Ureter (tissue), 1 donor: ENCODE data around the gene GATA2. TPM values are rescaled to one million over a fixed set of nuclear protein-coding genes. Genes with fewer than 3 reads are reported as not detected.

Source experiments
- DNase-seq: peaks from one replicate; pipeline ENCODE4 v3.0.0-alpha.2; 2020; ENCODE audit warnings: low spot score
- total RNA-seq: library from RNA; stranded (reverse); gene quantifications from one replicate; pipeline ENCODE4 v1.2.4, GENCODE V29; 2023
- donor health status: DM: yes; HTN: yes; CAD: no.

The GATA2 gene
- total RNA-seq, 1 donor from 2014 or later, result 57.8 TPM

DNA sequence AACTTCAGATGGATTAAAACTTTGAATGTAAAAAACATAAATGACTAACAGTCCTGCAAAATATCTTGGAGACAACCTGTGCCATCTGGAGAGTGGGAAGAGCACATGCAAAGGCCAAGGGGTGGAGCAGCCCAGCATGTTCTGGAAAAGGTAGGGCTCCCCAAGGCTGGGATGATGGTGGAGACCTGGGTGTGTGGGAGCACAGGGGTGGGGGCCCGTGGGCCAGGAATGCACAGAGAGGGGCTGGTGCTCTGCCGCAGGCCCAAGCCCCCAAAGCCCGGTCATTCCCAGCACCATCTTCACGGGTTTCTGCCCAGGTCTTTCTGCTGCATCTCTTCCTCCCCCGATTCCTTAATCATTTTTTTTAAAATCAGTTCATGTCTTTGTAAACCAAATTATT lies 9.7 kb upstream of the GATA2 start:
- DNase-seq, result no peak

DNA sequence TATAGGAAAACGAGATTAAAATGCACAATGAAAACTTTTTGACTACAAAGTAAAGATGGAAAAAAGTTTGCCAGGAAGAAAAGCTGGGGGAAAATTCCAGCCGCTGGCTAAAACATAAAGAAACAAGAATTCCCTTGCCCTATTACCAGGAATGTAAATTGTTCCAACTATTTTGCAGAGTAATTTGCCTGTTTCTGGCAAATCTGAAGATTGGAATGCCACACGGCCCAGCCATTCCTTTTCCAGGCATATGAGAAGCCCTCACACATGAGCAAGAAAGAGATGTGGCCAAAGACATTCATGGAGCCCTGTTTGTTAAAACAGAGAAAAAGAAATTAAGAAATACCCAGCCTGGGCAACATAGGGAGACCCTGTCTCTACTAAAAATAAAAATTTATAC lies 8.4 kb upstream of the GATA2 start:
- no peak for DNase-seq

DNA sequence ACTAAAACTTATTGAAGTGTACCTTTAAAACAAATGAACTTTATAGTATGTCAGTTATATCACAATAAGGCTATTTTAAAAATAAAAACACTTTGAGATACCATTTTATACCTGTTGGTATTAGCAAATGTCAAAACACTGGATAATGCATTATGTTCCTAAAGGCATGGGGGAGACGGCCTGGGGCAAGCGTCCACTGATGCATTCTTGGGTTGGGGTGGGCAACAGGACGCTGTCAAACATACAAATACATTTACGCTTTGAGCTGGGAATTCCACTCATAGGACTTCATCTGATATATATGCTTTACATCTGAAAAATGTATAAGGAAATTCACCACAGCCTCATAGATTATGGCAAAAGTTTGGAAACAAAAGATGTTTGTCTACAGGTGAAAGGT lies 7.6 kb upstream of the GATA2 start:
- DNase-seq, result no peak

DNA sequence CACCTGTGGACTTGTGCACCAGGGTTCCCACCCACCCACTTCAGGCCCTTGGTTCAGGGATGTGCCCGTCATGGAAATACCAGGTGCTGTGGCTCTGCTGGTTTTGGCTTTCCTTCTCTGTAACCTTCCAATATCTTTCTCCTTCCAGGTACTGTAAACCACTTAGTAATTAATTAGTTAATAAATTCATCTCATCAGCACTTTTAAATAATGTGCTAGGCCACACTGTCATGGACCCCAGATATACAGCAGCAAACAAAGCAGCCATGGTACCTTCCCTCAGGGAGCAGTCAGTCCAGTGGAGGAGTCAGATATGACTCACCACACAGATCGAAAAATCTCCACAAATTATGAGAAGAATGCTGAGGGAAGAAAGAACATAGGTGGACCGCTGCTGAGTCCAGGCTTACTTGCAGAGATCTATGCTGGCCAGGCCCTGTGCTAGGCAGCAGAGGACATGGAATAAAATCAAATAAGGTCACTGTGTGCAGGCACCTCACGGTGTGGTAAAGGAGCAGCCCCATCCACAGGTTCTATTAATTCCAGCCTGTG lies 6.8 kb upstream of the GATA2 start:
- DNase-seq, result no peak

DNA sequence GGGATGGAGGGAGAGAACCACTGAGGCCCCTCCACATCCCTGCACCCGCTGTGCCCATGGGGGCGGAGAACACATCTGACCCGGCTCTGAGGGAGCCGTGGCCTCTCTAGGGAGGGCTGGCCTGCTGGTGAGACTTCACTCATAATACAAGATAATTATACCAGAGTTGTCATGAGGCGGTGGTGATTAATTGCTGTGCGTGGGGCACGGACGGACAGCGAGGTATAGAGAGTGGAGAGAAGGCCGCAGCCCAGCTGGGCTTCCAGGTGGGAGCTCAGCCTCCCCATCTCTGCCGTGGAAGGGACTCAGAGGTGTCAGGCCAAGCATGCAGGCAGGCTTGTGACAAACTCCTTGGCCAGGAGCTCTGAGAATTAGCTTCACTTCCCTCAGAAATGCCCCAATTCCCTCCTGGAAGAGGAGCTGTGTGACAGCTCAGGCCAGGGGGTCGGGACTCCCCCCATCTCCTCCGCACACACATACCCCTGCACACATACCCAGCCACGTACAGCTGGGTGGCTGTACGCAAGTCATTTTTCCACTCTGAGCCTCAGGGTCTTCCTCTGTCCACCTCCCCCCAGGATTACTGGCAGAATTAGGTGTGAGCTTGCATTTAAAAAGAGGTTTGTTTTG lies 6.0 kb upstream of the GATA2 start:
- DNase-seq, result peak; percentile 39

DNA sequence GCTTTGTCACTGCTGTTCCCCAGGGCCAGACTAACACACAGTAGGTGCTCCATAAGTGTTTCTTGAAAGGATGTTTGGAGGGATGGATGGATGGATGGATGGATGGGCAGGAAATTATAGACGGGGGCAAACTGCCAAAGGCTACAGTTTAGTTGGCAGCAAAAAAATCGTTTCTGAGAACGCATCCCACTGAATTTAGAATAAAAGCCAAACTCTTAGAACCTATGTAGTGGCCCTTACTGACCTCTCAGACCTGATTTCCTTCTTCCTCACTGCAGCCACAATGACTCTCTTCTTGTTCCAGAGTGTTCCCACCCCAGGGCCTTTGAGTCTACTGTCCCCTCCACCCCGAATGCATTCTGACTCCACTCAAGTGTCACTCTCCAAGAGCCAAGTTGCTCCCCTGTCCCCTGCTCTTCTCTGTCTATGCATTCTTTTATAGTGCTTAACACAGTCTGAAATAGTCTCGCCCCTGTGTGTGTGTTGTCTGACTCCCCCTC lies 5.2 kb upstream of the GATA2 start:
- no peak for DNase-seq

DNA sequence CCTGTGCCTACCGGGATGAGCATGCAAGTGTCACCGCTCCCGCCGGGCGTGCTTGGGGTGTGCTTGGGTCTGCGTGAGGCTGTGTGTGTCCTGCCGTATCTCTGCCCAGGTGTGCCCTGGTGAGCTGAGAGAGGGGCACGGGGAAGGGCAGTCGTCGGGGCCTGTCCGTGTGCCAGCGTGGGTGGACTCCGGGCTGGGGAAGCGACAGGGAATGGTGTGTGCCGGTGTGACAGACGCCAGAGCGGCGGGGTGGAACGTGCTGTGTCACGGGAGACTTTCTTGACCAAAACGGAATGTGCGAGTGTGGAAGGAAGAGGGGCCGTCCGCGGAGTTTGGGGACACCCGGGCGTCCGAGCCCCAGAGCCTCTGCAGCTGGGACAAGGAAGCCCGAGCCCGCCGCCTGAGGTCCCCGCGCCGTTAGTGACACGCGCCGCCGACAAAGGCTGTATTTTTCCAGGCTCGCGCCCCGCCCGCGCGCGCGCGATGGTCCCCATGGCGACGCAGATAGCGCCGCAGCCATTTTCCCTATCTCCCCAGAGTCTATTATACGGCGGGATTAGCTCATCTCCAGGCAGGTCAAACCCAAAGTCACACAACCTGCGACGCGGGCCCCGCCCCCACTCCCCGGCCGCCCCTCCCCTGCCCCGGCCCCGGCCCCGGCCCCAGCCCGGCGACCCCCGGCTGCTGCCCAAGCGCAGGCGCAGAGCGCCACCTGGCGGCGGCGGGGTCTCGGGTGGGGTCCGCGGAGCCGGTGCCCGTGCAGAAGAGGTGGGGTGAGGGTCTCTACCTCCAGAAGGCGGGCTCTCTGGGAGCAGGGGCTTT lies 4.5 kb upstream of the GATA2 start:
- DNase-seq, result peak; percentile 80

DNA sequence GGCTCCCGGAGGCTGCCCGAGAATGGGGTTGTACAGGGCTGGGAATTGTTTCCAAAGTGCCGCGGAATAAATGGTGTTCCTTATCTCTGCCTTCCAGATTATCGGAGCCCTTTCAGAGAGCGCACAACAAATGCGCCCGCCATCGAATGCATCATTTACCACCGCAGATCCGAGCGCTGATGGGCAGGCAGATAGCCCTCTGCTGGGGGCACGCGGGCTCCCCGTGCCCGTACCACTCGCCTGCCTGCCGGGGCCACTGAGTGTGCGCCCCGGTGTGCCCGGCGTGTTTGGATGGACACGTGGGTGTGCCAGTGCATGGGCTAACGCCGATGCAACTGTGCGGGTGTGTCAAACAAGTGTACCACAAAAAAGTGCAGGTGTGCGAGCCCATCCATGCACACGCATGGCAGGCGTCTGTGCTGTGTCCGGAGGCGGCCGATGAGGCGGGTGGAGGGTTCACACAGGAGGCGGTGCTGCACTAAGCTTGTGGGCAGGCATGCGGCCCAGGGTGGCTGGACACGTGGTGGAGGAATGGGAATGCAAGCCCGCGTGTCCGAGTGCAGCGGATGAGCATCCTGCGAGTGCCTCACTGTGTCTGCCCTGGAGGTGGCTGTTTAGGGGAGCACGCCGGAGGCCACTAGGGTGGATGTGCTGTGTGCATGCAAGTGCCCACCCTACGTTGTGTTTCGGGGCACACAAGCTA lies 3.8 kb upstream of the GATA2 start:
- DNase-seq, result peak; percentile 54

DNA sequence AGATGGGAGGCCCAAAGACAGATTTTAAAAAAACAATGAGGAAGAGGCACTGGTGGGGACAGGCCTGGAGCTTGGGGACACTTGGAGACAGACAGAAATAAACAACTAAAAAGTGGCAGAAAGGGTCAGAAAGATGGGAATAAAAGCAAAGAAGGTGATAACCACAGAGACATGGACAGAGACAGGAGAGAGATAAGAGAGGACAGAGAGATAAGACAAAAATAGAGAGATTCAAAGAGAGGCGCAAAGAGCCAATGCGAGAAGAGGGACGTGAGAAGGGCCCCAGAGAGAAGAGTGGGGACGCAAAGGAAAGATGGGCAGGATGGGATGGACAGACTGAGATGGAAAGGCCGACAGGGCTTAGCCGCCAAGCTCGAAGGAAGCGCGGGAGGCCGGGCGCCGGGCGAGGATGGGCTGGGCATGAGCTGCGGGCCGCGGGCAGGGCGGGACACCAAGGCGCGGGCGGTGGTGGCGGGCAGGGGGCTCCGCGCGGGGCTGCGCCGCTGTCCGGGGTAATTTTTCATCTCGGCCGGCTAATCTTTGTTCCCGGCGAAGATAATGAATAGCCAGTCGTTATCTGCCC lies 3.1 kb upstream of the GATA2 start:
- DNase-seq, result peak; percentile 44

DNA sequence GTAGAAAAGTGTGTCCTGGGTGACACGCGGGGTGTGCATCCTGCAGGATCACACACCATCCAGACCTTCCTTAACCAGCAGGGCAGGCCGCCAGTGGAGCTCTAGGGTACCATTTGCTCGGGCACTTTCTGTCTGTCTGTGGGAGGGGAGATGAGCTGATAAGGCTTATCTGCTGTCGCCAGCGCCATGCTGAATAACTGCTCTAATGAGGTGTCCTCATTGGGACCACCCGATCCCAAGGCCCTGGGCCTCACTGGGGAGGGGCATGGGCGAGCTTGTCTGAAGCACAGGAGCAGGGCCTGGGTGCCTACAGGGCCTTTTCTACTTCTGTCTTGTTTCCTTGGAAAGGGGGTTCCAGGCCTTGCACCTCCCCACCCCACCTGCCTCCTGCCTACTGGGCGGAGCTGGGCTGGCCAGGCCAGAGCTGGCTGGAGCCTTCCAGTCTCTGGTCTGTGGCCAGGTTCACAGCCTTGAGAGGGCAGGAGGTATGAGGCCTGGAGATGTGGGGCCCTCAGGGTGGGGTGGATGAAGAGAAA lies 2.5 kb upstream of the GATA2 start:
- peak; percentile 44 for DNase-seq

DNA sequence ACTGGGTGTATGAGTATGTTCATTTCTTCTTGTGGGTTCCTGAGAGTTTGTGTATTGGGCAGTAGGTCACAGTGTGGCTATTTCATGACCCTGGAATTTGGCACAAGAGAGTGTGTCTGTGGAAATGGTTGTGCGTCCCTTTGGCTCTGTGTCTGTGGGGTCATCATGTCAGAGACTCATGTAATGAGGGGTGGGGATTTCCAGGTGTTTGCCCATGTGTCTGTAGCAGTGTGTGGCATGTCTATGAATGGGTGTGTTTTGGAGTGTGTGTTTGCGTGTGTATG lies 1.3 kb upstream of the GATA2 start:
- DNase-seq, result no peak

DNA sequence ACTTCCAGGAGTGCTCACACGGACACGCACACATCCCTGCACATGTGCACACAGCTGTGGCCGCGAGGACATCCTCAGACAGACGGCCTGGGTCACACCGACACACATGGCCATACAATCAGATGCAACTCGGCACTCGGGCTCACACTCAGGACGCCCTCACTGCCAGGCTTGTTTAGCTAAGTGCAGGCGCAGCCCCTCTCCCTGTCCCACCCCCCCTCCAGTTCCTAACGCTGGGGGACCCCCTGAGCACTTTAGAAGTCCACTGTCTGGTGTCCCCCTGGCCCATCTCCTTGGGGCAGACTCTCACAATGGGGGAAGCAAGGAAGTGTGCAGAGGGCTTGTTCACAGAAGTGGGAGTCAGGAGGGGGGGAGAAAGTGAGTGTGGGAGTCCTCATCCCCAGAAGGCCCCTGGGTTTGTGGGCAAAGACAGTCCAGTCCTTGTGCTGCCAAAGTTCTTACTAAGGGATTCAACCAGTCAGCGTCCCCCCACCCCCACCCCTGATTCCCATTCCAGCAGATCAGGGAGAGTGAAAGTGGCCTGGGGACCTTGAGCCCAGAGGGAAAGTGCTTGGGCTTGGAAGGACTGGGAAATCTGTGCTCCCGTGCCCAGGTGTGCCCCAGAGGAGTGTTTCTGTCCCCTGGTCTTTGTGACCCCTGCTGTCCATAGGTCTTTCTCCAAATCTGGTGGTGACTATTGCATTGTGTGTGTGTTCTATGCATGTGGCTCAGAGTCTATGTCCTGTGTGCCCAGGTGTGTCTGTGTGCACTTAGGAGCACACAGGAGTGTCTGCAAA lies 767 bp upstream of the GATA2 start:
- DNase-seq, result peak; percentile 46

DNA sequence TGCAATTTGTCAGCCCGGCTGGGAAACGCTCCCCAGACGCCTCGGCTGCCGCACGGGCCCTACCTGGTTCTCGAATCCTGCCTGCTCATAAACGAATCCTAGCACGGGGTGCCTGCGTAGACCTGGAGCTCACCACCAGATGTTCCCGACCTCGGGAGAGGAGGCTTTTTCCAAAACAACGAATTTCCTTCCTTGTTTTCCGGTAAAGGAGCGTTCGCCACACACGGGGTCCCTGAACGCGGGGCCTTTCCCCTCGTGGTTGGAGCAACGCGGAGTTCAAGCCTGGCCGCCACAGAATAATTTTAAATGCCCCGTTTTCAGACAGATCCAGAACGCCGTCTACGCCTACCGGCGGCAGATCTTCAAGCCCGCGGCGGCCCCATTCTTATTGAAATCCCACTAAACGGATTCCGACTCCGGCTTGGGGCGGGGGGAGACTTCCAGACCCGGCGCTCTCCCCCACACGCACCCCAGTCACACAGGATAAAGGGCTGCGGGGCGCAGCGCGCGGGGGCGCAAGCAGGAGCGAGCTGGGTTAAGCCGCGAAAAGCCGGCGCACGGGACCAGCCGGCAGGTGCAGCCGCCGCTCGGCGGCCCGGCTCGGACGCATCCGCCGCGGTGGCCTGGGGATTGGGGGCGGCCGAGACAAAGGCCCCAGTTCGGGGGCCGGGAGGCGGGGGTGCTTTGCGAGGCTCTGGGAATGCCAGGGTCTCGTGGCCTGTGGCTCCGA lies 895 bp downstream of the GATA2 start:
- DNase-seq, result no peak

DNA sequence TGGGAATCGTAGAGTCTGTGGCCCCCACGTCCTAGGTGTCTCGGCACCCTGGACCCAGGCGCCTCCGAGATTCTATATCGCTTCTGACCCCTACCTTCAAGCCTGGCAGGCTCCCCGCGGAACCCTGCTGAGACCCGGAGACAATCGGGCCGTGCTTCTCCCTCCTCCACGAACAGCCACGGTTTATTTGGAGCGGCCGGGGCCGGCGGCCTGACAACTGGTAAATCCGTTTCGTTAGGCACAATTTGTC lies 1.4 kb downstream of the GATA2 start:
- peak; percentile 45 for DNase-seq

DNA sequence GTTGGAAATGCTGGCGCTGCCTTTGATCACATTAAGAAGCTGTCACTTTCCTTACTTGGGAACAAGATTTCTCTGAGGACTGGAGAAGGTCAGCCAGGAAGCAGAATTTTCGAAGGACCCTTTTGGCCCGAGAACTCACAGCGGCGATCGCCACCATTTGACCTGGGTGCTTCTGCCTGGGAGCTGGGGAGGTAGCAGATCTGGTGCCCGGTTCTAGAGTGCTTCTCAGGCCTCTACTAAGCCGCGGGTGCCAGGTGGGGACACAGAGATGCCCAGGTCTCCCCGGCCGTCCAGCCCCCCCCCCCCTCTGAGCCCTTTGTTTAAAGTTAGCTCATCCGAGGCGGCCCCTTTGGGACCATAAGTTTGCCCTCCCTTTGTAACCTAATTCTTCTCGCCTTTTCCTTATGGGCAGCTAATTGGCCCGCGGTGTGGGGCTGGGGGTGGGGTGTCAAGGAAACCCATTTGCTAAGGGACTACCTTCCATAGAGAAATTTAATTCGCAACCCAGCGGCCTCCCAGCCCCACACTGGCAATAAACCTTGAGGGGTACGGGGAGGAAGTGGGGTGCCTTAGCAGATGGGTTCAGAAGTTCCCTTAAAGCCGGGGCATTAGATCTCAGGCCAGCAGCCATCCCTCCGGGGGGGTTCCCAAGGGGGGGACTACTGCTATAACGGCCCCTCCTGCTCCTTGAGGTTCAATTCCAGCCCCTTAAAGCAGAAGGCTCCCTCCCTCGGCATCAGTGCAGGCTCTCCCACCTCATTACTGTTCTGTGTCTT lies 1.9 kb downstream of the GATA2 start:
- DNase-seq, result peak; percentile 57

DNA sequence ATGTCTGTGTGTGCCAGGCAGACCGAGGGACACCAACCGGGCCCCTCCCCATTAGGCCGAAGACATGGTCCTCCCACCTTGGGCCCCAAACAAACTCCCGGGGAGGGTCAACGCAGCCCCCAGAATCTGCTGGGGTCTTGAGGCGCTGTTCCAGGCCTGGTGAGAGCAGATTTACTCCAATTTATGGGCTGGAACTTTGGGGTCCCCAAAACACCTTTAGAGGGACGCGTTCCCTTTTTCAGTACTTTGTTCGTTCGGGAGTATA lies 2.4 kb downstream of the GATA2 start:
- no peak for DNase-seq

DNA sequence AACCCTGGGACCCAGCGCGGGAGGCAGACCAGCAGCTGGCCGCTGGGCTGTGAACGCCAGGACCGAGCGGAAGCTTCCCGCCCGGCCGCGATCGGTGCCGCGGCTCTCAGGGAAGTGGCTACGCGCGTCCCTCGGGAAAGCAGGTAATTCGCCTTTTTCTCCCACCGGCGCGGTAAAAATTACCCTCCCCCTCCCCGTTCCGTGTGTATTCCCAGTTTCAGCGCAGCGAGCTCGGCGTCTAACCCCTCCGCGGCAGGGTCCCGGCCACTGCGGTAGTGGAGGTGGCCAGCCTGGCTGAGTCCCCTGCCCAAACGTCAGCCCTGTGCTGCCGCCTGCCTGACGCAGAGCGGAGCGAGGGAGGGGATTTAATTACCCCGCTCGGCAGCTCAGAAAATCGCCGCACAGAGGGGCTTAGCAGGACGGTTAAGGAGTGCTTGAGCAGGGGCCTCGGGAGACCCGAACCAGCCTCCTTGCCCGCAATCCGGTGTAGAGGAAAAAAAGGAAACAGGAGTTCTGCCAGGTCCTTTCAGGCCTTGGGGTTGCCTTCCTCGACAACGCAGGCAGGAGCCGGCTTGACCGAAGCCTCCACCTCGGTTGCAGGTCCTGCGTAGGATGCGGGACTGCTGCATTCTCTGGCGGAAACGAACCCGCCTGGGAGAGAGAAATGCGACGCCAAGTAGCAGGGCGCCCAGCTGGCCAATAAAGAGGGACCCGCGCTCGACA lies 2.9 kb downstream of the GATA2 start:
- peak; percentile 66 for DNase-seq

DNA sequence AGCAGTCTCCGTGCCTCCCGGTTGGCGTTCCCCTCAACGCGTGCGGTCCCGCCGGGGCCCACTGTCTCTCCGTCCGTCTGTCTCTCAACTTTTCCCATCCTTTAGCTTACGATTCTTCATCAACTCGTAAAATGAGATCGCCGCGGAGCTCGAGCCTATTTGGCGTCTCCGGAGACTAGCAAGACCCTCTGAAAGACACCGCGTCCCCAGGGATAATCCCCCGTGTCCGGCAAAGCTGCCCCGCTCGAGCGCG lies 3.4 kb downstream of the GATA2 start:
- DNase-seq, result no peak

DNA sequence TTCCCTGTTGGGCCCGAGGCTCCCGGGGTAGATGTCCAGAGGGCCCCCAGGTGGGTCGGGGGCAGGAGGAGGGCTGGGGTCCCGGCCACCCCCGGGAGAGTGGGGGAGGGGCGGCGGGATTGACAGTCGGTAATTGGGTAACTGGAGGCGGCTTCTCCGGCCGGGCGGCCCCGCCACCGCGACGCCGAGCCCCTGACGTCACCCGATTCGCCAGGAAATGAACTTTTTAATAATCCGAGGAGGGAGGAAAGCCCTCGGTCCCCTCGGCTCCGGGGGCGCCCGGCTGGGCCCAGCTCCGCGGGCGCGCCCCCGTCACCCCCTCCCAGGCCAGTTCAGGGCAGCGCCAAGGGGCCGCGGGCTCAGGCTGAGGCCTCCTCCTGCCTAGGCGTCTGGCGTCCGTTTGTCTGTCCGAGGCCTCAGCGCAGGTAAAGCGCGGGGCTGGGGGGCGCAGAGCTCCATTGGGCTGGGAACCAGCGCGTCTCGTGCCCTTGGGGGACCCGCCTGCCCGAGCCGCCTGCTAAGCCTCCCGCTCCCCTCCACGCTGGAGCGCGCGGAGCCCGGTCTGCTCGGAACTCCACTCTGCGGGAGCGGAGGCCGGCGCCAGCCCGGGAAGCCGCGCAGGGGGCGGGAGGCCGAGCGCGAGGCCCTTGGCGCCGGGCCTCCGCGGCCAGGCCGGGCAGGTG lies 3.9 kb downstream of the GATA2 start:
- peak; percentile 87 for DNase-seq
